Heart right ventricle (tissue), 16 donors: Measurements from ENCODE around the gene AGER. TPM values are rescaled to one million over a fixed set of nuclear protein-coding genes. Genes with fewer than 3 reads are reported as not detected.

Experiments
- ATAC-seq, 8 donors: fragments of 200-7000 bp; cut with Tn5 transposase; one replicate each; pipeline ENCODE4 v1.9.1; 2020; ENCODE audit warnings: mild to moderate bottlenecking in 8 of 8, moderate library complexity in 8 of 8, moderate number of reproducible peaks in 1 of 8
- DNase-seq, 2 donors: peaks; one replicate each; pipeline ENCODE4 v3.0.0-alpha.2; 2020
- H3K27ac ChIP-seq, 10 donors: fragments of 200-600 bp; sonication (generic) in 2 of 10; one replicate each; pipeline versions ENCODE4 v1.5.0 to v1.8.0; 2020 to 2022; ENCODE audit warnings: mild to moderate bottlenecking in 3 of 10
- H3K27me3 ChIP-seq, 7 donors: fragments of 200-600 bp; one replicate each; pipeline ENCODE4 v1.8.0; 2021 to 2022; ENCODE audit warnings: mild to moderate bottlenecking in 2 of 7
- H3K36me3 ChIP-seq, 9 donors: fragments of 200-600 bp; sonication (generic) in 1 of 9; one replicate each; pipeline versions ENCODE4 v1.5.0 to v1.8.0; 2020 to 2022; ENCODE audit warnings: mild to moderate bottlenecking in 2 of 9
- H3K4me1 ChIP-seq, 9 donors: fragments of 200-600 bp; sonication (generic) in 1 of 9; one replicate each; pipeline versions ENCODE4 v1.5.0 to v1.8.0; 2020 to 2022; ENCODE audit warnings: mild to moderate bottlenecking in 4 of 9
- H3K4me3 ChIP-seq, 10 donors: fragments of 200-600 bp; sonication (generic) in 2 of 10; one replicate each; pipeline versions ENCODE4 v1.5.0 to v1.8.0; 2020 to 2022; ENCODE audit warnings: mild to moderate bottlenecking in 7 of 10, moderate library complexity in 2 of 10
- H3K9me3 ChIP-seq, 11 donors: fragments of 200-600 bp in 10 of 11; sonication (generic) in 2 of 11; one replicate each; pipeline versions ENCODE4 v1.5.0 to v1.8.0; 2013 to 2022; ENCODE audit warnings: mild to moderate bottlenecking in 2 of 11, control low read depth in 1 of 11, moderate library complexity in 1 of 11
- CTCF ChIP-seq, 9 donors: fragments of 200-600 bp; sonication (generic) in 2 of 9; IDR thresholded peaks; one replicate each; pipeline versions ENCODE4 v1.5.0 to v1.8.0; 2021 to 2022; ENCODE audit warnings: antibody characterized with exemption in 9 of 9, mild to moderate bottlenecking in 5 of 9, moderate library complexity in 1 of 9
- WGBS, 2 donors: extraction: QIAGEN DNeasy Blood & Tissue Kit; methylation state at CpG; one replicate each; pipeline ENCODE4 v1.1.7; 2013; ENCODE audit warnings: inconsistent platforms in 1 of 2; 5-methylcytosine and 5-hydroxymethylcytosine counted together
- intact Hi-C, 10 donors: fragments of 100-400 bp; cut with DNase I; formaldehyde crosslinking; loops; one replicate each; pipeline versions ENCODE4 v1.11.1 to v1.14.2; 2022
- polyA plus RNA-seq, 2 donors: library from polyadenylated mRNA; stranded (reverse); fragments of 200-250 nt; gene quantifications; one replicate each; pipeline ENCODE4 v1.2.3, GENCODE V29; 2013
- total RNA-seq, 10 donors: library from RNA; stranded (reverse); fragmentation: NEBNext Ultra II Directional in 3 of 10; extraction: Animal tissue kit (Norgen Biotek cat#: 25700) in 3 of 10; gene quantifications; one replicate each; pipeline versions ENCODE4 v1.2.1 to v1.2.4, GENCODE V29; 2021 to 2023
- donor health status: Arrhythmogenic right ventricular cardiomyopathy.
- donor health status: ischemic (EF 13 %, LVEDD 7.1; RV severe dilation, severe dysfunction).
- donor health status: healthy with polysubstance abuse.
- donor health status: DM: no; HTN: yes; CAD: no.
- donor health status: DM: no; HTN: no; CAD: no.
- donor health status: ischemic (EF 25% LVEDD 6.9; RV normal size, moderate dysfunction).
- donor health status: ischemic (EF 25% LVEDD 5.7; RV mildly dilated, moderate dysfunction).
- donor health status: healthy.
- donor health status: DM: yes; HTN: yes; CAD: no.
- donor health status: Ischemic cardiomyopathy.
- donor health status: ischemic (EF 35%, LVEDD 5.7; RV mildly dilated, moderate dysfunction).
- donor health status: nonischemic (EF 11% LVEDD 7.7; RV severe dilation, severe dysfunction).
- donor health status: DM: yes; HTN: yes; CAD: no.
- donor health status: PGD.
- donor health status: ischemic (EF 29% LVEDD 5.4; RV normal size, mild dysfunction).
- donor health status: nonischemic (EF 23%, LVEDD 6.1; RV moderate dilation, normal function).

Gene AGER
- total and polyA plus RNA-seq, 12 donors, result 0.75 to 5.5 (median 3.1) TPM

- Histone ChIP-seq H3K9me3 (no peaks in the 10 kb centered on the region), H3K27me3 (no peaks in the 10 kb centered on the region), H3K4me1 (peaks cover 16 to 87% (median 59%) of the 10 kb centered on the region in 9 donors), H3K36me3 (peaks cover 0 to 67% (median 20%) of the 10 kb centered on the region in 9 donors), H3K27ac (peak overlapping the region in 9 of 10 donors; percentile 19 to 99 (median 57)), H3K4me3 (no peak overlapping the region)
- DNase-seq (no peak), ATAC-seq (no peak)
- intact Hi-C loops, result no loop called here
- WGBS, 2 donors, result 82 to 90% methylated on average over 10 of the region's 10 CpGs
- no peak for TF ChIP-seq CTCF (IDR thresholded peaks at IDR 0.05)
Measured at GRCh38 chr6:32182555-32182981, 1.5 kb downstream of the AGER start.

DNA sequence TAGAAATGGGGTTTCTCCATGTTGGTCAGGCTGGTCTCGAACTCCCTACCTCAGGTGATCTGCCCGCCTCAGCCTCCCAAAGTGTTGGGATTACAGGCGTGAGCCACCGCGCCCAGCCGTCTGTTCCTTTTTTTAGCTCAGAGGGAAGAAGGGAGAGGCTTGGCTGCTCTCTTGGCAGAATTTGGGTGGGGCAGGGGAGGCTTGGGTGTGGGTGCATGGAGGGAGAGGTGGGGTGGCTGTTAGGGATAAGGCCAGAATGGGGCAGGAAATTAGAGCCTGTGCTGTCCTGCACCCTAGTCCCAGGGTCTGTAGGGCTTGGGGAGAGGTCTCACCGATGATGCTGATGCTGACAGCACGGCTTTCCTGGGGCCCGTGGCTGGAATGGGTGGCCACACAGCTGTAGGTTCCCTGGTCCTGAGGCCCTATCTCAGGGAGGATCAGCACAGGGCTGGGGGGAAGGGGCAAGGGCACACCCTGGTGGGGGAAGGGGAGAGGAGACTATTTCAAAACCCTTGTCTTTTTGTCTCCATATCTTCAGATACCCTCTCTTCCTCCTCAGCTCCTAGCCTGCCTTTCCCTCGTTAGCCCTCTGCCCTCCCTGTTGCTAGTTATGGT is 2.0 kb downstream of the AGER start:
- Histone ChIP-seq H3K27ac (peak overlapping the region in 8 of 10 donors; percentile 19 to 99 (median 61)), H3K9me3 (no peaks in the 10 kb centered on the region), H3K36me3 (peaks cover 0 to 62% (median 15%) of the 10 kb centered on the region in 9 donors), H3K4me1 (peaks cover 16 to 83% (median 59%) of the 10 kb centered on the region in 9 donors), H3K4me3 (no peak overlapping the region), H3K27me3 (no peaks in the 10 kb centered on the region)
- no peak for DNase-seq
- TF ChIP-seq CTCF (IDR thresholded peaks at IDR 0.05), result no peak
- WGBS, 2 donors, result 70 to 87% methylated on average over 10 of the region's 10 CpGs
- intact Hi-C loops, result no loop called here
- no peak for ATAC-seq

- ATAC-seq, result no peak
- Histone ChIP-seq H3K9me3 (no peaks in the 10 kb centered on the region), H3K27me3 (no peaks in the 10 kb centered on the region), H3K4me1 (peaks cover 16 to 83% (median 58%) of the 10 kb centered on the region in 9 donors), H3K4me3 (no peak overlapping the region), H3K36me3 (peaks cover 0 to 54% (median 11%) of the 10 kb centered on the region in 9 donors), H3K27ac (peak overlapping the region in 4 of 10 donors; percentile 5 to 99 (median 59))
- DNase-seq, result no peak
- TF ChIP-seq CTCF (IDR thresholded peaks at IDR 0.05), result no peak
- WGBS, 2 donors, result 85 to 90% methylated on average over 15 of the region's 15 CpGs
- intact Hi-C loops, result no loop called here
Measured at GRCh38 chr6:32181148-32181702, 2.8 kb downstream of the AGER start.

DNA sequence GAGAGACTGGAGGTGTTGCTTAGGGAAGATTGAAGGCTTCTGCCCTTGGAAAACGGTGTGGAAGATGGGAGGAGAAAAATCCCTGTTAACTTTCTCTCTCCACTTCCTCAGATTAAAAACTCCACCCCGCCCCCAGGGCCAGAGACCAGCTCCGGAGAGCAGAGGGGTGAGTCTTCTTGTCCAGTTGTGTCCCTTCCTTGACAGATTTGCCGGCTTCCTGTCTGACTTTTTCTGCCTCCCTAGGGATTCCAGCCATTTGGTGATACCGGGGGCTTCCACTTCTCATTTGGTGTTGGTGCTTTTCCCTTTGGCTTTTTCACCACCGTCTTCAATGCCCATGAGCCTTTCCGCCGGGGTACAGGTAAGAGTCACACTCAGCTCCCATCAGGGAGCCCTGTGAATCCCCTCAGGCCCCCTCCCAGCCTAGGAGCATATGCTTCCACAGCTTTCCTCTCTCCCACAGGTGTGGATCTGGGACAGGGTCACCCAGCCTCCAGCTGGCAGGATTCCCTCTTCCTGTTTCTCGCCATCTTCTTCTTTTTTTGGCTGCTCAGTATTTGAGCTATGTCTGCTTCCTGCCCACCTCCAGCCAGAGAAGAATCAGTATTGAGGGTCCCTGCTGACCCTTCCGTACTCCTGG is 4.2 kb downstream of the AGER start:
- Histone ChIP-seq H3K4me1 (peaks cover 14 to 81% (median 62%) of the 10 kb centered on the region in 9 donors), H3K4me3 (peak overlapping the region in 6 of 10 donors; percentile 67 to 91 (median 87)), H3K9me3 (no peaks in the 10 kb centered on the region), H3K36me3 (peaks cover 0 to 47% (median 11%) of the 10 kb centered on the region in 9 donors), H3K27me3 (no peaks in the 10 kb centered on the region), H3K27ac (peak overlapping the region in 8 of 10 donors; percentile 93 to 98 (median 94))
- intact Hi-C loops, result loop anchor here in 4 of 10 donors (2.0 to 10.0 kb wide), 3 partner anchors 15 to 1025 kb away; partner anchors contain the start of genes ATF6B (in 3 of the 4), HSD17B8 (in 1 of the 4), RING1 (in 1 of the 4) and RXRB (in 1 of the 4)
- no peak for TF ChIP-seq CTCF (IDR thresholded peaks at IDR 0.05)
- no peak for DNase-seq
- no peak for ATAC-seq
- WGBS, 2 donors, result 54 to 55% methylated on average over 10 of the region's 10 CpGs
